Prostate gland (tissue), 2 donors: Measurements from ENCODE around the gene HDAC4. TPM values are rescaled to one million over a fixed set of nuclear protein-coding genes. Genes with fewer than 3 reads are reported as not detected.

Experiments used
- DNase-seq: peaks from one replicate; pipeline ENCODE4 v3.0.0-alpha.2; 2019; ENCODE audit warnings: low spot score
- H3K27ac ChIP-seq, 2 donors: fragments of 200-600 bp; sonication (generic); 2 replicates each; pipeline ENCODE4 v1.5.1; 2017 to 2019
- H3K27me3 ChIP-seq: fragments of 200-600 bp; sonication (generic); replicated peaks from 2 replicates; pipeline ENCODE4 v1.5.1; 2019; ENCODE audit not compliant: insufficient read depth
- H3K36me3 ChIP-seq, 2 donors: fragments of 200-600 bp; sonication (generic); 1 replicate in 1 of 2; 2 replicates in 1 of 2; pipeline versions ENCODE4 v1.5.1 to v1.8.1; 2017 to 2019
- H3K4me1 ChIP-seq: fragments of 200-600 bp; sonication (generic); replicated peaks from 2 replicates; pipeline ENCODE4 v1.5.1; 2019
- H3K4me3 ChIP-seq, 2 donors: fragments of 200-600 bp; sonication (generic); 2 replicates each; pipeline ENCODE4 v1.5.1; 2017 to 2019
- H3K9me3 ChIP-seq: fragments of 200-600 bp; sonication (generic); 2 replicates; pipeline ENCODE4 v1.5.1; 2017
- POLR2A ChIP-seq: fragments of 450-650 bp; IDR thresholded peaks from one replicate; pipeline ENCODE4 v1.6.1; 2016; ENCODE audit warnings: antibody characterized with exemption, mild to moderate bottlenecking
- POLR2AphosphoS5 ChIP-seq: sonication (generic); formaldehyde crosslinking; IDR thresholded peaks from one replicate; pipeline ENCODE4 v1.6.1; 2017; ENCODE audit warnings: antibody characterized with exemption
- WGBS: methylation state at CpG from one replicate; pipeline ENCODE4 v1.1.5; 2018; 5-methylcytosine and 5-hydroxymethylcytosine counted together
- intact Hi-C: fragments of 100-400 bp; cut with DNase I; formaldehyde crosslinking; loops from one replicate; pipeline ENCODE4 v1.14.2; 2022
- total RNA-seq, 2 donors: library from RNA; depleted of rRNA; stranded (reverse); fragments of >200 nt; gene quantifications; one replicate each; pipeline ENCODE4 v1.1.0, GENCODE V29; 2016
- TF ChIP-seq, protein P1 (sequence below), 4 experiments: fragments of 200-600 bp in 2 of 4; fragments of 450-650 bp in 2 of 4; sonication (generic) in 2 of 4; IDR thresholded peaks; 1 replicate in 3 of 4; 2 replicates in 1 of 4; pipeline ENCODE4 v1.5.1; 2016 to 2019; ENCODE audit warnings: antibody characterized with exemption in 4 of 4, mild to moderate bottlenecking in 2 of 4, moderate library complexity in 2 of 4

The HDAC4 gene
- total RNA-seq, 2 donors from 2014 or later = 41.8 to 44.2 TPM

DNA sequence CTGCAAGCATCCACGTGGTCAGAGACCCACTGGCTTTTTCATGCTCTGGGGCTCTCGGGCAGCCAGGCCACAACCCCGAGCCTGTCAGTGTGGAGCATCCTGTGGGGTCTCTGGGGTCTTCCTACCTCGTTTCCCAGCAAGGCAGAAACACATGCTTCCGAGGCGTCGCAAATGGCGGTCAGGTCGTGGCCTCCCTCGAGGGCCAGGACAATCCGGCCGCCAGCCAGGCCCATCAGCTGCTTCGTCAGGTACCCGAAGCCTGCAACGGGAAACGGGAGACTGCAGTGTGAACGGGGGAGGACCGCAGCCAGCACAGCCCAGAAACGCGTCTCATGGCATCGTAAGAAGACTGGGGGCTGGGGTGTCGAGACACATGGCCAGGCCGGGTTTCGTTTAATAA is 334.2 kb downstream of the HDAC4 start:
- WGBS = 92% methylated on average over 24 of the region's 24 CpGs
- Histone ChIP-seq H3K27me3 (no peaks in the 10 kb centered on the region), H3K27ac (no peak overlapping the region), H3K4me1 (no peaks in the 10 kb centered on the region), H3K4me3 (no peak overlapping the region), H3K9me3 (no peaks in the 10 kb centered on the region), H3K36me3 (peaks cover 2 to 10% of the 10 kb centered on the region in 2 donors)
- TF ChIP-seq, protein P1, sequence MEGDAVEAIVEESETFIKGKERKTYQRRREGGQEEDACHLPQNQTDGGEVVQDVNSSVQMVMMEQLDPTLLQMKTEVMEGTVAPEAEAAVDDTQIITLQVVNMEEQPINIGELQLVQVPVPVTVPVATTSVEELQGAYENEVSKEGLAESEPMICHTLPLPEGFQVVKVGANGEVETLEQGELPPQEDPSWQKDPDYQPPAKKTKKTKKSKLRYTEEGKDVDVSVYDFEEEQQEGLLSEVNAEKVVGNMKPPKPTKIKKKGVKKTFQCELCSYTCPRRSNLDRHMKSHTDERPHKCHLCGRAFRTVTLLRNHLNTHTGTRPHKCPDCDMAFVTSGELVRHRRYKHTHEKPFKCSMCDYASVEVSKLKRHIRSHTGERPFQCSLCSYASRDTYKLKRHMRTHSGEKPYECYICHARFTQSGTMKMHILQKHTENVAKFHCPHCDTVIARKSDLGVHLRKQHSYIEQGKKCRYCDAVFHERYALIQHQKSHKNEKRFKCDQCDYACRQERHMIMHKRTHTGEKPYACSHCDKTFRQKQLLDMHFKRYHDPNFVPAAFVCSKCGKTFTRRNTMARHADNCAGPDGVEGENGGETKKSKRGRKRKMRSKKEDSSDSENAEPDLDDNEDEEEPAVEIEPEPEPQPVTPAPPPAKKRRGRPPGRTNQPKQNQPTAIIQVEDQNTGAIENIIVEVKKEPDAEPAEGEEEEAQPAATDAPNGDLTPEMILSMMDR (IDR thresholded peaks at IDR 0.05) = no peak
- TF ChIP-seq POLR2AphosphoS5 (no peak), POLR2A (no peak)
- intact Hi-C loops = no loop called here
- no peak for DNase-seq

DNA sequence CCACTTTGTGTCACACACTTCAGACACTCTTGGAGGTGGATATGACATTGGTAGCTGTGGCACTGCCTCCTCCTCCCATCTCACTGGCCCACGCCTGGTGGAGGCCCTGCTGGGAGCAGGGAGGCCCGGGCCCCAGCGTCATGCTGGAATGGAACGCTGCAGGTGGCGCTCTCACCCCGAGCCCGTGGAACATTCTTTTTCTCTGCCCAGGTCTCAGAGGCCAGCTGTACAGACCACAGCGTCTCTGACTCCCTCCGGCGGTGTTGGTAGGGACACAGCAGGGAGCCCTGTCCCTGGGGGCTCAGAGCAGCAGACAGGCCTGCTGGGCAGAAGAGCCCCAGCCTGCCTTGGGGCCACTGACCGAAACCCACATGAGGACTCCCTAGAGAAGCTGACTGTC is 334.9 kb downstream of the HDAC4 start:
- intact Hi-C loops = no loop called here
- H3K36me3 ChIP-seq = peaks cover 2 to 10% of the 10 kb centered on the region in 2 donors

DNA sequence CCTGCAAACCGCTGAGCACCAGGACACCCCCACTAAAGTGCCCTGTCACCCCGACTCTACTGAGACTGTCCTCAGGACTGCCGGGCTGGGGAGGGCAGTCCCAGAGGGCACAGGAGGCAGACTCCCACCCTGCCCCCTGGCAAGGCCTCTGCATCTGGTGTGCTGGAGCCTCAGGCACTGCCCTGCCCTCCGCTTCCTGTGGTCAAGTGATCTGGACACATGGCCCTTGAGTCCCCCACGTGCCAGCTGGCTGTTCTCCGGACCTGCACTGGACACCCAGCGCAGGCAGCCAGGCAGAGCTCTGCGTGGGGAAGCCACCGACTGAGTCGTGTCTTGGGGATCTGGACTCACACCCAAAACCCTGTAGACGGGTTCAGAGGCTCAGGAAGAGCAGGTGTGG is 335.3 kb downstream of the HDAC4 start:
- intact Hi-C loops = no loop called here
- Histone ChIP-seq H3K9me3 (no peaks in the 10 kb centered on the region), H3K27ac (no peak overlapping the region), H3K36me3 (peaks cover 2 to 10% of the 10 kb centered on the region in 2 donors), H3K4me1 (no peaks in the 10 kb centered on the region), H3K4me3 (no peak overlapping the region), H3K27me3 (no peaks in the 10 kb centered on the region)
- DNase-seq = no peak
- TF ChIP-seq, protein P1 (IDR thresholded peaks at IDR 0.05) = no peak
- TF ChIP-seq POLR2AphosphoS5 (no peak), POLR2A (no peak)
- 93% methylated on average over 11 of the region's 11 CpGs for WGBS

More for the DNA sequence above, 334.9 kb downstream of the HDAC4 start:
- WGBS = 93% methylated on average over 11 of the region's 11 CpGs
- no peaks in the 10 kb centered on the region for H3K9me3 ChIP-seq
- DNase-seq = no peak
- H3K27ac ChIP-seq = no peak overlapping the region
- TF ChIP-seq POLR2A (no peak), POLR2AphosphoS5 (no peak)
- TF ChIP-seq, protein P1 (IDR thresholded peaks at IDR 0.05) = no peak
- H3K4me3 ChIP-seq = no peak overlapping the region
- H3K27me3 ChIP-seq = no peaks in the 10 kb centered on the region
- no peaks in the 10 kb centered on the region for H3K4me1 ChIP-seq

DNA sequence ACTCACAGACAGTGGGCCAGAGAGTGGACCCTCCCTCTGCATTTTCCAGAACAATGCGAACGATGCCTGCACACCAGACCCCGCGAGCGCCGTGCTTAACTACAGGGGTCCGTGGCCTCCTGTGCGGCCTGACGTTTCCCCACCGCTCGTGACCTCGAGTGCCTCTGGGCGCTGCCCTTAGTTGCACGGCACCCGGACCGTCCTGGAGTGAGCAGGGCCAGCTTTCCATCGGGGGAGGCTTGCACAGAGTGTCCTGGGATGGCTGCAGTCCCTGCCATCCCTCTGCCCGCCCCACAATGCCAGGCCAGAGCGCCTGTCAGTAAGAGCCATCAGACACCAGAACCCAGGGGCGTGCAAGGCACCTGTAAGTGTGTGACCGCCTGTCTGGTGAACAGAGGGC is 335.9 kb downstream of the HDAC4 start:
- no peaks in the 10 kb centered on the region for H3K9me3 ChIP-seq
- H3K4me1 ChIP-seq = no peaks in the 10 kb centered on the region
- TF ChIP-seq POLR2AphosphoS5 (no peak), POLR2A (no peak)
- TF ChIP-seq, protein P1 (IDR thresholded peaks at IDR 0.05) = no peak
- H3K27me3 ChIP-seq = no peaks in the 10 kb centered on the region
- 96% methylated on average over 21 of the region's 21 CpGs for WGBS
- intact Hi-C loops = no loop called here
- H3K4me3 ChIP-seq = no peak overlapping the region
- H3K36me3 ChIP-seq = peaks cover 2 to 10% of the 10 kb centered on the region in 2 donors
- H3K27ac ChIP-seq = no peak overlapping the region
- no peak for DNase-seq

DNA sequence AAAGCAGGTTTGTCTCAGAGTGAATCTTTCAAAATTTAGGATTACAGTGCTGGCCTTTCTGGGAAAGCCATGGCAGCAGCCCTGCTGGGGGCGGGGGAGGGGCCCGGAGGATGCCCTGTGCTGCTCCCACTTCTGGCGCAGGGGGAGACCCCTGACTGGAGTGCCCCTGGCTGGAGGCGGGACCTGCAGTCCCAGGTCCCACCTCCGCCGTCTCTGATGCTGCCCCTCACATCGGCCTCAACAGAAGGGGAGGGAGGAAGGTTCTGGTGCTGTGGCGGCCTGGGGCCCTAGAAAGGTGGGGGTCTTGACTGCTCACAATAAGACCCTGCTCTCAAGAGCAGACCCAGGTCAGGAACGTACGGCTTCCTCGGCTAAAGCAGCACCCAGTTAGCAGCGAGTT is 336.6 kb downstream of the HDAC4 start:
- Histone ChIP-seq H3K4me1 (no peaks in the 10 kb centered on the region), H3K9me3 (no peaks in the 10 kb centered on the region), H3K27ac (no peak overlapping the region), H3K36me3 (peaks cover 2 to 10% of the 10 kb centered on the region in 2 donors), H3K4me3 (no peak overlapping the region), H3K27me3 (no peaks in the 10 kb centered on the region)
- intact Hi-C loops = no loop called here
- WGBS = 79% methylated on average over 9 of the region's 12 CpGs
- DNase-seq = no peak
- TF ChIP-seq POLR2AphosphoS5 = no peak
- no peak for TF ChIP-seq POLR2A
- TF ChIP-seq, protein P1 (IDR thresholded peaks at IDR 0.05) = no peak
